CD4-positive, alpha-beta memory T cell (primary cell): Measurements from ENCODE around the gene DENND2A. TPM values are rescaled to one million over a fixed set of nuclear protein-coding genes. Genes with fewer than 3 reads are reported as not detected.
A peak's percentile ranks its signal among the peaks of the same experiment; 100 is the strongest.
"Not testable (repeated sequence)": the region's sequence is repeated elsewhere in the genome, so short reads cannot be mapped to it uniquely, and the experiment has no call there.

Experiments
- CTCF ChIA-PET: fragments of 350-600 bp; sonication (Branson Sonifier 250); formaldehyde crosslinking; loops from one replicate; lab custom pipeline; 2021; ENCODE audit warnings: inconsistent platforms; ENCODE audit not compliant: partially characterized antibody; lab: Charles Lee
- POLR2A ChIA-PET: fragments of 350-600 bp; sonication (Branson Sonifier 250); formaldehyde crosslinking; loops from one replicate; lab custom pipeline; 2021; ENCODE audit not compliant: partially characterized antibody; lab: Charles Lee
- DNase-seq, 5 donors: peaks; one replicate each; pipeline versions ENCODE4 v3.0.0 to v3.0.0-alpha.2; 2020 to 2022; ENCODE audit warnings: mixed read lengths in 1 of 5
- H3K27ac ChIP-seq: one replicate; pipeline ENCODE4 v1.7.0; 2013; ENCODE audit warnings: low read depth, low read length
- H3K27me3 ChIP-seq: 2 replicates; pipeline ENCODE4 v1.7.0; 2013; ENCODE audit warnings: mild to moderate bottlenecking, low read length, moderate library complexity; ENCODE audit not compliant: insufficient read depth
- H3K36me3 ChIP-seq: 2 replicates; pipeline ENCODE4 v1.7.0; 2013; ENCODE audit warnings: mild to moderate bottlenecking, low read length, moderate library complexity; ENCODE audit not compliant: insufficient read depth
- H3K4me1 ChIP-seq: 2 replicates; pipeline ENCODE4 v1.7.0; 2013; ENCODE audit warnings: mild to moderate bottlenecking, low read length, moderate library complexity; ENCODE audit not compliant: insufficient read depth
- H3K4me3 ChIP-seq, 2 donors: one replicate each; pipeline ENCODE4 v1.7.0; 2013; ENCODE audit warnings: low read length in 2 of 2, mild to moderate bottlenecking in 1 of 2
- H3K9me3 ChIP-seq, 2 donors: one replicate each; pipeline ENCODE4 v1.7.0; 2013; ENCODE audit warnings: low read length in 2 of 2, control low read depth in 1 of 2; ENCODE audit not compliant: control insufficient read depth in 1 of 2
- H3K27ac Mint-ChIP-seq, 7 donors: one replicate each; pipeline ENCODE4 v1.8.0; 2020 to 2021; ENCODE audit warnings: mixed read lengths in 7 of 7, mild to moderate bottlenecking in 6 of 7, inconsistent platforms in 3 of 7, moderate library complexity in 3 of 7
- H3K27me3 Mint-ChIP-seq, 2 donors: one replicate each; pipeline ENCODE4 v1.8.0; 2020 to 2021; ENCODE audit warnings: mixed read lengths in 2 of 2
- H3K36me3 Mint-ChIP-seq, 2 donors: one replicate each; pipeline ENCODE4 v1.8.0; 2020 to 2021; ENCODE audit warnings: mixed read lengths in 2 of 2, inconsistent platforms in 1 of 2, mild to moderate bottlenecking in 1 of 2
- H3K4me1 Mint-ChIP-seq, 4 donors: one replicate each; pipeline ENCODE4 v1.8.0; 2020 to 2021; ENCODE audit warnings: mixed read lengths in 4 of 4, mild to moderate bottlenecking in 1 of 4
- H3K4me3 Mint-ChIP-seq, 8 donors: one replicate each; pipeline ENCODE4 v1.8.0; 2020 to 2021; ENCODE audit warnings: mixed read lengths in 8 of 8, mild to moderate bottlenecking in 7 of 8, moderate library complexity in 6 of 8, inconsistent platforms in 3 of 8
- H3K9me3 Mint-ChIP-seq, 8 donors: one replicate each; pipeline ENCODE4 v1.8.0; 2020 to 2021; ENCODE audit warnings: mixed read lengths in 8 of 8, mild to moderate bottlenecking in 5 of 8, inconsistent platforms in 3 of 8, moderate library complexity in 1 of 8
- intact Hi-C: fragments of 100-400 bp; cut with micrococcal nuclease; formaldehyde crosslinking; loops from one replicate; pipeline ENCODE4 v1.15.1; 2023
- polyA plus RNA-seq, 2 donors: library from polyadenylated mRNA; unstranded; fragments of 300-500 nt; fragmentation: Illumina TruSeq; gene quantifications; one replicate each; pipeline ENCODE4 v1.2.3, GENCODE V29; 2021
- total RNA-seq, 2 experiments: library from RNA; stranded (reverse); gene quantifications; one replicate each; pipeline ENCODE4 v1.2.3, GENCODE V29; 2021

Gene DENND2A
- total and polyA plus RNA-seq, 4 experiments from 2014 or later, result not detected

- no peaks in the 10 kb centered on the region for H3K36me3 Mint-ChIP-seq
- CTCF ChIA-PET, result interaction anchor here (0.6 to 1.9 kb wide), 8 partner anchors 42 to 496 kb away, joined by 3 to 7 read pairs (median 3); no protein-coding TSS in a partner anchor
- DNase-seq, result peak; percentile 49 to 60 (median 54)
- Histone ChIP-seq H3K27me3 (no peaks in the 10 kb centered on the region), H3K4me3 (no peak overlapping the region), H3K4me1 (peaks cover 4% of the 10 kb centered on the region), H3K27ac (no peak overlapping the region), H3K36me3 (no peaks in the 10 kb centered on the region), H3K9me3 (no peaks in the 10 kb centered on the region)
- H3K4me1 Mint-ChIP-seq, result peaks cover 0 to 7% (median 3%) of the 10 kb centered on the region in 4 donors
- intact Hi-C loops, result loop anchor here (1.0 kb wide), 2 partner anchors 136 to 495 kb away; no protein-coding TSS in a partner anchor
- POLR2A ChIA-PET, result no interaction called here
- peaks cover 1 to 5% of the 10 kb centered on the region in 2 donors for H3K27me3 Mint-ChIP-seq
- no peak overlapping the region for H3K27ac Mint-ChIP-seq
- H3K9me3 Mint-ChIP-seq, result no peaks in the 10 kb centered on the region
- peak overlapping the region in 1 of 8 donors; percentile 65 for H3K4me3 Mint-ChIP-seq
Measured at GRCh38 chr7:140517546-140518369, 122.9 kb downstream of the DENND2A start.

DNA sequence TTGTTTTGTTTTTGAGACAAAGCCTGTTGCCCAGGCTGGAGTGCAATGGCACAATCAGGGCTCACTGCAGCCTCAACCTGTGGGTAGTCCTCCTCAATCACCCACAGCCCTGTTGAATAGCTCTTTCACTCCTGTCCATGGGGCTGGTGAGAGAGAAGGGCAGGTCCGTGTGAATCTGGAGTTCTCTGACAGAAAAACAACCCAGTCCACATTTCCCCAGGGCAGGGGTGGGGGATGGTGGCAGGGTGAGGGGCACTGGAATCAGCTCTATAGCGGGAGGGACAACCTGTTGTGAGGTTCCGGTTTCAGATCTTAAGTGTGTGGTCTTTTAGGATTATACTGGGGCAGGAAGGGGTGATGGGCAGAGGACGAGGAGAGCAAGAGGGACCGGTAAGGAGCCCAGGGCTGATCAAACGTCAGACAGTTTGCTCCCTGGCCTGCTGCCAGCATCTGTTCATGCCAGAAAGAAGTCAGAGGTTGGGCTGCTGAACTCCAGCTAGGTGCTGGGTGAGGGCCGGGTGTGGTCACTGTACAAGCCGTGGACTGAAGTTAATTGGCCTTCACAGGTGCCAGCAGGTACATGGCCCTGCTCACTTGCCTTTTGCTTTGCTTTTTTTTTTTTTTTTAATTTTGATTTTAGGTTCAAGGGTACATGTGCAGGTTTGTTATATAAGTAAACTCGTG lies 128.2 kb downstream of the DENND2A start:
- CTCF ChIA-PET, result no interaction called here
- no peak overlapping the region for H3K4me3 Mint-ChIP-seq
- Histone ChIP-seq H3K36me3 (no peaks in the 10 kb centered on the region), H3K27ac (no peak overlapping the region), H3K27me3 (no peaks in the 10 kb centered on the region), H3K4me3 (no peak overlapping the region), H3K9me3 (no peaks in the 10 kb centered on the region), H3K4me1 (no peaks in the 10 kb centered on the region)
- DNase-seq, result no peak
- POLR2A ChIA-PET, result no interaction called here
- intact Hi-C loops, result no loop called here
- H3K27me3 Mint-ChIP-seq, result peaks cover 0 to 2% of the 10 kb centered on the region in 2 donors
- peaks cover 0 to under 1% (median 0%) of the 10 kb centered on the region in 4 donors for H3K4me1 Mint-ChIP-seq
- H3K27ac Mint-ChIP-seq, result peak overlapping the region in 1 of 7 donors; percentile 56
- no peaks in the 10 kb centered on the region for H3K9me3 Mint-ChIP-seq
- no peaks in the 10 kb centered on the region for H3K36me3 Mint-ChIP-seq

DNA sequence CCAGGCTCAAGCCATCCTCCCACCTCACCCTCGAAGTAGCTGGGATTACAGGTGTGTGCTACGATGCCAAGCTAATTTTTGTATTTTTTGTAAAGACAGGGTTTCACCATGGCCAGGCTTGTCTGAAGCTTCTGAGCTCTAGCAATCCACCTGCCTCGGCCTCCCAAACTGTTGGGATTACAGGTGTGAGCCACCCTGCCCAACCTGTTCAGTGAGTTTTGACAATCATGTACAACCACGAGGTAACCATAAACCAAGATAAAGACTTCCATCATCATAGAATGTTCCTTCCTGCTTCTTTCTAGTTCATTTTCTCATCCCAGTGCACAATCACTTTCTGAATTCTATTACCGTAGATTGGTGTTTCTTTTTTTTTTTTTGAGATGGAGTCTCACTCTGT lies 130.8 kb downstream of the DENND2A start:
- no peaks in the 10 kb centered on the region for H3K9me3 ChIP-seq
- POLR2A ChIA-PET, result no interaction called here
- no peak overlapping the region for H3K27ac Mint-ChIP-seq
- CTCF ChIA-PET, result no interaction called here
- H3K4me1 Mint-ChIP-seq, result no peaks in the 10 kb centered on the region
- H3K27me3 ChIP-seq, result no peaks in the 10 kb centered on the region
- H3K27ac ChIP-seq, result no peak overlapping the region
- H3K36me3 ChIP-seq, result no peaks in the 10 kb centered on the region
- no peaks in the 10 kb centered on the region for H3K27me3 Mint-ChIP-seq
- H3K36me3 Mint-ChIP-seq, result no peaks in the 10 kb centered on the region
- no peak for DNase-seq
- no peak overlapping the region for H3K4me3 Mint-ChIP-seq
- H3K4me1 ChIP-seq, result no peaks in the 10 kb centered on the region
- no peaks in the 10 kb centered on the region for H3K9me3 Mint-ChIP-seq
- H3K4me3 ChIP-seq, result no peak overlapping the region
- intact Hi-C loops, result no loop called here

DNA sequence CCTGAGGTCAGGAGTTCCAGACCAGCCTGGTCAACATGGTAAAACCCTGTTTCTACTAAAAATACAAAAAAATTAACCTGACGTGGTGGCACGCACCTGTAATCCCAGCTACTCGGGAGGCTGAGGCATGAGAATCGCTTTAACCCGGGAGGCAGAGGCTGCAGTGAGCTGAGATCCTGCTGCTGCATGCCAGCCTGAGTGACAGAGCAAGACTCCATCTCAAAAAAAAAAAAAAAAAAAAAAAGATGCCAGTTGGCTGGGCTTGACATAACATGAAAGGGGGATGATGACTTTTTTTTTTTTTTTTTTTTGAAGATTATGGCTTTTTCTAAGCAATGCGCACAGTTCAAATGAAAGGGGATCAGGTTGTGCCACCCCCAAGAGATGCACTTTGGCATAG lies 133.1 kb downstream of the DENND2A start:
- H3K4me3 Mint-ChIP-seq, H3K27ac Mint-ChIP-seq, H3K27ac ChIP-seq, H3K36me3 Mint-ChIP-seq, H3K27me3 ChIP-seq, H3K27me3 Mint-ChIP-seq, H3K36me3 ChIP-seq, H3K9me3 Mint-ChIP-seq, H3K9me3 ChIP-seq, H3K4me3 ChIP-seq, H3K4me1 Mint-ChIP-seq, H3K4me1 ChIP-seq, DNase-seq, intact Hi-C loops: not testable (repeated sequence)
- CTCF ChIA-PET, result interaction anchor here (1.2 kb wide), 1 partner anchor 17 kb away, joined by 3 read pairs; no protein-coding TSS in a partner anchor
- POLR2A ChIA-PET, result interaction anchor here (0.6 kb wide), 1 partner anchor 619 kb away, joined by 3 read pairs; no protein-coding TSS in a partner anchor

GRCh38 chr7:140506788-140507464 lies 133.7 kb downstream of the DENND2A start:
- CTCF ChIA-PET, result interaction anchor here (1.2 kb wide), 1 partner anchor 17 kb away, joined by 3 read pairs; no protein-coding TSS in a partner anchor
- Mint-ChIP-seq H3K27ac (no peak overlapping the region), H3K4me1 (no peaks in the 10 kb centered on the region), H3K4me3 (no peak overlapping the region), H3K36me3 (peaks cover 0 to 3% of the 10 kb centered on the region in 2 donors), H3K27me3 (no peaks in the 10 kb centered on the region), H3K9me3 (no peaks in the 10 kb centered on the region)
- no peak overlapping the region for H3K4me3 ChIP-seq
- H3K36me3 ChIP-seq, result no peaks in the 10 kb centered on the region
- POLR2A ChIA-PET, result no interaction called here
- intact Hi-C loops, result no loop called here
- no peak overlapping the region for H3K27ac ChIP-seq
- DNase-seq, result no peak
- no peaks in the 10 kb centered on the region for H3K27me3 ChIP-seq
- H3K9me3 ChIP-seq, result no peaks in the 10 kb centered on the region
- H3K4me1 ChIP-seq, result no peaks in the 10 kb centered on the region

GRCh38 chr7:140501966-140502365 lies 138.6 kb downstream of the DENND2A start:
- Mint-ChIP-seq H3K9me3 (no peaks in the 10 kb centered on the region), H3K36me3 (peaks cover 0 to 3% of the 10 kb centered on the region in 2 donors), H3K27ac (no peak overlapping the region), H3K27me3 (no peaks in the 10 kb centered on the region), H3K4me1 (no peaks in the 10 kb centered on the region), H3K4me3 (no peak overlapping the region)
- H3K27me3 ChIP-seq, result no peaks in the 10 kb centered on the region
- POLR2A ChIA-PET, result interaction anchor here (0.5 kb wide), 1 partner anchor 241 kb away, joined by 3 read pairs; no protein-coding TSS in a partner anchor
- no peak overlapping the region for H3K27ac ChIP-seq
- DNase-seq, result no peak
- intact Hi-C loops, result no loop called here
- CTCF ChIA-PET, result no interaction called here
- no peak overlapping the region for H3K4me3 ChIP-seq
- H3K9me3 ChIP-seq, result no peaks in the 10 kb centered on the region
- H3K36me3 ChIP-seq, result no peaks in the 10 kb centered on the region
- no peaks in the 10 kb centered on the region for H3K4me1 ChIP-seq

DNA sequence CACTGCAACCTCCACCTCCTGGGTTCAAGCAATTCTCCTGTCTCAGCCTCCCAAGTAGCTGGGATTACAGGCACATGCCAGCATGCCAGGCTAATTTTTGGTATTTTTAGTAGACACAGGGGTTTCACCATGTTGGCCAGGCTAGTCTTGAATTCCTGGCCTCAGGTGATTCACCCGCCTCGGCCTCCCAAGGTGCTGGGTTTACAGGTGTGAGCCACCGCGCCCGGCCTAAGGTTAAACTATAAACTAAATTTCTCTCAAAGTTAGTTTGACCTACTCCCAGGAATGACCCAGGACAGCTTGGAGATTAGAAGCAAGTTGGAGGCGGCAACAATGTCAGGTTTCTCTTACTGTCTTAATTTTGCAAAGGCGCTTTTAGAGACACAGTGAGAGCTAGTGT lies 142.8 kb downstream of the DENND2A start:
- DNase-seq, H3K9me3 Mint-ChIP-seq, intact Hi-C loops, H3K36me3 ChIP-seq, H3K9me3 ChIP-seq, H3K36me3 Mint-ChIP-seq, POLR2A ChIA-PET, H3K4me1 Mint-ChIP-seq, H3K27ac ChIP-seq, H3K4me3 ChIP-seq, H3K4me1 ChIP-seq, H3K27me3 Mint-ChIP-seq, H3K4me3 Mint-ChIP-seq, H3K27ac Mint-ChIP-seq, H3K27me3 ChIP-seq: not testable (repeated sequence)
- CTCF ChIA-PET, result interaction anchor here (0.7 to 1.0 kb wide), 2 partner anchors 23 to 26 kb away, joined by 3 read pairs; no protein-coding TSS in a partner anchor
